Measurements from ENCODE around the gene CTXND1.

Gene CTXND1

GRCh38 chr15:80201256-80202015 lies 50.6 kb downstream of the CTXND1 start:
- Histone ChIP-seq H3K36me3 (ENCODE audit: insufficient read depth, low read length) (no peaks in the 10 kb centered on the region), H3K9me3 (ENCODE audit: low read depth, low read length) (no peaks in the 10 kb centered on the region), H3K27ac (no peak overlapping the region), H3K4me3 (no peak overlapping the region), H3K9ac (ENCODE audit: insufficient read length) (no peak overlapping the region)
- TF ChIP-seq FOXP2 (optimal IDR thresholded peaks at IDR 0.05; ENCODE audit: control extremely low read depth, extremely low read length, insufficient read depth) (no peak), EZH2 (IDR thresholded peaks at IDR 0.05) (no peak), POLR2AphosphoS5 (IDR thresholded peaks at IDR 0.05; ENCODE audit: borderline replicate concordance, low read depth, low read length) (no peak)
- DNase-seq (ENCODE audit: low read depth, low spot score), result no peak

DNA sequence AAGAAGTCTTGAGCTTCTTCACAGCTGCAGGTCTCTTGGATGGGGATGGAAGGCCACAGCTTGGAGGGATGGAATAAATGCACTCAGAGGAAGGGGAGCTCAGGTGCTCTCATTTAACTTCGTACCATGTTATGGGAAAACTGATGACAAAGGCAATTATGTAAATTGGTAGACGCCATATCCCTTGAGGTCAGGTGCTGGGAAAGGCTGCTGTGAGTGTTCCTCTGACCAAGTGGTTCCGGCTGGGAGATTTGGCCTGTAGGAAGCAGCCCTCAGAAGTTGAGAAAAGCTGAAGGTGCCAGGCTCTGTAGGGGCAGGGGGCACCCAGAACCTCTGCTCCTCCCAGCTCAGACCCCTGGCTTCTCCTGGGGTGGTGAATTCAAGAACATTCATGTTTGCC lies 52.1 kb downstream of the CTXND1 start:
- DNase-seq (ENCODE audit: low read depth, low spot score), result no peak
- Histone ChIP-seq H3K9ac (ENCODE audit: insufficient read length) (no peak overlapping the region), H3K36me3 (ENCODE audit: insufficient read depth, low read length) (no peaks in the 10 kb centered on the region), H3K9me3 (ENCODE audit: low read depth, low read length) (no peaks in the 10 kb centered on the region), H3K4me3 (no peak overlapping the region), H3K27ac (no peak overlapping the region)
- TF ChIP-seq FOXP2 (optimal IDR thresholded peaks at IDR 0.05; ENCODE audit: control extremely low read depth, extremely low read length, insufficient read depth) (no peak), EZH2 (IDR thresholded peaks at IDR 0.05) (no peak), POLR2AphosphoS5 (IDR thresholded peaks at IDR 0.05; ENCODE audit: borderline replicate concordance, low read depth, low read length) (no peak)

DNA sequence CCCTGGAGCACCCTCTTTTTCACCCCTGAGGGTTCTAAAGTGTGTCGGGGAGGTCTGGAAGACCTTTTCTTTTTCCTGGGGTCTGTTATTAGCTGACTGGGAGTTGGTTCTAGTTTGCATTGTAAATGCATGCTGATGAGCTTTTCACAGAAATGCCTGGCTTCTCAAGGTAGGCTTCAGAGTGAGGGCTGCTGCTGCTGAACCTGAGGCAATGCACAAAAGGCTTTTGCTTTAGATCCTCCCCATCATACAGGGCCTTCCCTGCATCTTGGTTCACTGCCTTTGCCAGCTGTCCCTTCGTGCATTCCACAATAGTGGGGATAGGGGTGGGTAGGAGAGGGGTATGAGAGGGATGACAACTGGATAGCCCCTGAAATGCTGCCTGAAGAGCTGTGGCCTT lies 52.6 kb downstream of the CTXND1 start:
- Histone ChIP-seq H3K4me3 (no peak overlapping the region), H3K9me3 (ENCODE audit: low read depth, low read length) (no peaks in the 10 kb centered on the region), H3K9ac (ENCODE audit: insufficient read length) (no peak overlapping the region), H3K27ac (no peak overlapping the region), H3K36me3 (ENCODE audit: insufficient read depth, low read length) (no peaks in the 10 kb centered on the region)
- no peak for TF ChIP-seq FOXP2 (optimal IDR thresholded peaks at IDR 0.05; ENCODE audit: control extremely low read depth, extremely low read length, insufficient read depth)
- no peak for TF ChIP-seq EZH2 (IDR thresholded peaks at IDR 0.05)
- TF ChIP-seq POLR2AphosphoS5 (IDR thresholded peaks at IDR 0.05; ENCODE audit: borderline replicate concordance, low read depth, low read length), result no peak
- no peak for DNase-seq (ENCODE audit: low read depth, low spot score)

- no peak for TF ChIP-seq EZH2 (IDR thresholded peaks at IDR 0.05)
- no peak for TF ChIP-seq POLR2AphosphoS5 (IDR thresholded peaks at IDR 0.05; ENCODE audit: borderline replicate concordance, low read depth, low read length)
- no peak for TF ChIP-seq FOXP2 (optimal IDR thresholded peaks at IDR 0.05; ENCODE audit: control extremely low read depth, extremely low read length, insufficient read depth)
- Histone ChIP-seq H3K9me3 (ENCODE audit: low read depth, low read length) (no peaks in the 10 kb centered on the region), H3K27ac (no peak overlapping the region), H3K36me3 (ENCODE audit: insufficient read depth, low read length) (no peaks in the 10 kb centered on the region), H3K4me3 (no peak overlapping the region), H3K9ac (ENCODE audit: insufficient read length) (no peak overlapping the region)
- no peak for DNase-seq (ENCODE audit: low read depth, low spot score)
These were observed 57.1 kb downstream of the CTXND1 start for GRCh38 chr15:80194914-80195313.

DNA sequence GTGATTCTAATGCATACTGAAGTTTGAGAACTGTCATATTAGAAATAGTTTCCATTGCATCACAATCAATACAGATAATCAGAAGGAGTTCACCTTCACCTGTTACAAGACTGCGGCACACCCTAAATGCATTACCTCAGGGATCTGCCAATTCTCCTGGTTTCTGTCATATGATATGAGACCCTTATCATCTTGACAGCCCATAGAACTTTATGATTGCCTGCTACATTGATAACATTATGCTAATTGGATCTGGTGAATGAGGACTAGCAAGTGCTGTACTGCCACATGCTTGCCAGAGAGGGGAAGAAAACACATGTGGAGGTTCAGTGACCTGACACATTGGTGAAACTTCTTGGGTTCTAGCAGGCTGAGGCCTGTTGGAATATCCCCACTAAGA lies 57.8 kb downstream of the CTXND1 start:
- Histone ChIP-seq H3K9me3 (ENCODE audit: low read depth, low read length) (no peaks in the 10 kb centered on the region), H3K36me3 (ENCODE audit: insufficient read depth, low read length) (no peaks in the 10 kb centered on the region), H3K27ac (no peak overlapping the region), H3K4me3 (no peak overlapping the region), H3K9ac (ENCODE audit: insufficient read length) (no peak overlapping the region)
- DNase-seq (ENCODE audit: low read depth, low spot score), result no peak
- TF ChIP-seq FOXP2 (optimal IDR thresholded peaks at IDR 0.05; ENCODE audit: control extremely low read depth, extremely low read length, insufficient read depth), result no peak
- TF ChIP-seq POLR2AphosphoS5 (IDR thresholded peaks at IDR 0.05; ENCODE audit: borderline replicate concordance, low read depth, low read length), result no peak
- no peak for TF ChIP-seq EZH2 (IDR thresholded peaks at IDR 0.05)

- TF ChIP-seq EZH2 (IDR thresholded peaks at IDR 0.05) (no peak), POLR2AphosphoS5 (IDR thresholded peaks at IDR 0.05; ENCODE audit: borderline replicate concordance, low read depth, low read length) (no peak), FOXP2 (optimal IDR thresholded peaks at IDR 0.05; ENCODE audit: control extremely low read depth, extremely low read length, insufficient read depth) (no peak)
- Histone ChIP-seq H3K9ac (ENCODE audit: insufficient read length) (no peak overlapping the region), H3K36me3 (ENCODE audit: insufficient read depth, low read length) (no peaks in the 10 kb centered on the region), H3K4me3 (no peak overlapping the region), H3K27ac (no peak overlapping the region), H3K9me3 (ENCODE audit: low read depth, low read length) (no peaks in the 10 kb centered on the region)
- DNase-seq (ENCODE audit: low read depth, low spot score), result no peak
These were observed 60.0 kb downstream of the CTXND1 start for GRCh38 chr15:80191897-80192595.

GRCh38 chr15:80191198-80191597 lies 60.8 kb downstream of the CTXND1 start:
- Histone ChIP-seq H3K9me3 (ENCODE audit: low read depth, low read length) (no peaks in the 10 kb centered on the region), H3K27ac (no peak overlapping the region), H3K9ac (ENCODE audit: insufficient read length) (no peak overlapping the region), H3K36me3 (ENCODE audit: insufficient read depth, low read length) (no peaks in the 10 kb centered on the region), H3K4me3 (no peak overlapping the region)
- no peak for TF ChIP-seq POLR2AphosphoS5 (IDR thresholded peaks at IDR 0.05; ENCODE audit: borderline replicate concordance, low read depth, low read length)
- no peak for TF ChIP-seq FOXP2 (optimal IDR thresholded peaks at IDR 0.05; ENCODE audit: control extremely low read depth, extremely low read length, insufficient read depth)
- no peak for TF ChIP-seq EZH2 (IDR thresholded peaks at IDR 0.05)
- DNase-seq (ENCODE audit: low read depth, low spot score), result no peak

GRCh38 chr15:80188251-80188650 lies 63.8 kb downstream of the CTXND1 start:
- no peak for TF ChIP-seq EZH2 (IDR thresholded peaks at IDR 0.05)
- no peak for TF ChIP-seq POLR2AphosphoS5 (IDR thresholded peaks at IDR 0.05; ENCODE audit: borderline replicate concordance, low read depth, low read length)
- no peak for TF ChIP-seq FOXP2 (optimal IDR thresholded peaks at IDR 0.05; ENCODE audit: control extremely low read depth, extremely low read length, insufficient read depth)
- Histone ChIP-seq H3K9ac (ENCODE audit: insufficient read length) (no peak overlapping the region), H3K9me3 (ENCODE audit: low read depth, low read length) (no peaks in the 10 kb centered on the region), H3K36me3 (ENCODE audit: insufficient read depth, low read length) (no peaks in the 10 kb centered on the region), H3K4me3 (no peak overlapping the region), H3K27ac (no peak overlapping the region)
- no peak for DNase-seq (ENCODE audit: low read depth, low spot score)

All from SK-N-MC (cell line).